Right ventricle myocardium superior (tissue), 1 donor: ENCODE data around the gene DMTF1. TPM values are rescaled to one million over a fixed set of nuclear protein-coding genes. Genes with fewer than 3 reads are reported as not detected.
"Not testable (repeated sequence)": the region's sequence is repeated elsewhere in the genome, so short reads cannot be mapped to it uniquely, and the experiment has no call there.

Experiments used
- ATAC-seq: fragments of 200-7000 bp; cut with Tn5 transposase; one replicate; pipeline ENCODE4 v1.9.1; 2020; ENCODE audit warnings: mild to moderate bottlenecking; ENCODE audit not compliant: poor library complexity
- DNase-seq: peaks from one replicate; pipeline ENCODE4 v3.0.0-alpha.2; 2020
- intact Hi-C: fragments of 100-400 bp; cut with DNase I; formaldehyde crosslinking; loops from one replicate; pipeline ENCODE4 v1.11.2; 2022
- total RNA-seq: library from RNA; stranded (reverse); fragmentation: NEBNext Ultra II Directional; extraction: Animal tissue kit (Norgen Biotek cat#: 25700); gene quantifications from one replicate; pipeline ENCODE4 v1.2.1, GENCODE V29; 2021
- donor health status: DM: no; HTN: yes; CAD: no; lungs with severe emphysema.

DMTF1 gene
- total RNA-seq, 1 donor from 2014 or later = 26.8 TPM

GRCh38 chr7:87216701-87217508 lies 64.7 kb downstream of the DMTF1 start:
- ATAC-seq (no peak), DNase-seq (no peak)
- intact Hi-C loops = loop anchor here (5.0 kb wide), 1 partner anchor 65 kb away; the partner anchor contains the start of gene DMTF1

GRCh38 chr7:87217983-87218653 lies 65.9 kb downstream of the DMTF1 start:
- ATAC-seq (no peak), DNase-seq (no peak)
- intact Hi-C loops = loop anchor here (5.0 kb wide), 1 partner anchor 66 kb away; the partner anchor contains the start of gene DMTF1

GRCh38 chr7:87218796-87219544 lies 66.7 kb downstream of the DMTF1 start:
- ATAC-seq = peak; percentile 69
- peak; percentile 82 for DNase-seq
- intact Hi-C loops = loop anchor here (5.0 kb wide), 1 partner anchor 67 kb away; the partner anchor contains the start of gene DMTF1

DNA sequence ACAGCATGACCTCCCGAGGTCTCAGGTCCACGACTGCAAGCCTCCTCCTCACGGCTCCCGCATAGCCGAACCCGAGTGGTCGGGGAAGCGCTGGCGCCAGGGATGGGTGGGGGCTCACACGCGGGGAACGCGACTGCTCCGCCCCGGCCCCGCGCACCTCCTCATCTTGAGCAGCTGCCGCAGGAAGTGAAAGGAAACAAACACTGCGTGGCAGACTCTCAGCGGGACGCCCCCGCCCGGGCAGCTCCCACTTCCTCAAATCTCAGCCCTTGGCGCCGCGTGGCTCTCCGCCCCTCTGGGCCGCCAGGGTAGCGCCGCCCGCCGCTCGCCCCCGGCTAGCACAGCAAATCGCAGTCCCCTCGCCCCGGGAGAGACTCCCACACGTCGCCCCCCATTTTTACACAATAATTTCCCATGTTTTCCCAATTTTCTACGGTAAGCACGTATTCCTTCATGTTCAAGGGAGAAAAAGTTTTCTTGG lies 67.3 kb downstream of the DMTF1 start, which contains the start of gene TMEM243:
TSS of gene TMEM243 (minus strand) at position 188 of the 481 bp plus-strand sequence. CDS start 229 bp downstream, outside the sequence.
- intact Hi-C loops = loop anchor here (5.0 kb wide), 1 partner anchor 67 kb away; the partner anchor contains the start of gene DMTF1
- ATAC-seq (peak; percentile 93), DNase-seq (peak; percentile 91)

- intact Hi-C loops = no loop called here
- peak; percentile 89 for DNase-seq
- peak; percentile 88 for ATAC-seq
Measured at GRCh38 chr7:87220026-87220733, 67.9 kb downstream of the DMTF1 start.

DNA sequence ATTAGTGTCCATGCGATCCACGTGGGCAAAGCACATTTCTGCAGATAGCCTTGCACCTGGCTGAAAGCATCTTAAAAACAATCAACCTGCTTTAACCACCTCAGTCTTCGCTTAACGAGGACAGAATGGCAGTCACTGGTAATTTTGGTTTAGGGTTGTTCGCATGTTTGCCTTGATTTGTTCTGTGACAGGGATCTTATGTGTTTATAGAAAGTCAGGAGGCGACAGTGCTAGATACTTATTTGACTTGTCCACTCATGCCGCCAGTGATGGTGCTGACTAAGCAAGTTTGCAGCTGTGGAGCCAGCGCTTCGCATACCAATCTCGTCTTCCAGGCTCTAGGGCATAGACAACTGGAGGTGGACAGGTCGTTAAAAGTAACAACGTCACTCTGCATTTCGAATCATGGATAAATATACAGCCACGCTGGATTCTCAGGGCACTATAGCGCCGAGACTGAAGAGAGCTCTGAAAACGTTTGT lies 68.5 kb downstream of the DMTF1 start:
- no peak for ATAC-seq
- intact Hi-C loops = no loop called here

DNA sequence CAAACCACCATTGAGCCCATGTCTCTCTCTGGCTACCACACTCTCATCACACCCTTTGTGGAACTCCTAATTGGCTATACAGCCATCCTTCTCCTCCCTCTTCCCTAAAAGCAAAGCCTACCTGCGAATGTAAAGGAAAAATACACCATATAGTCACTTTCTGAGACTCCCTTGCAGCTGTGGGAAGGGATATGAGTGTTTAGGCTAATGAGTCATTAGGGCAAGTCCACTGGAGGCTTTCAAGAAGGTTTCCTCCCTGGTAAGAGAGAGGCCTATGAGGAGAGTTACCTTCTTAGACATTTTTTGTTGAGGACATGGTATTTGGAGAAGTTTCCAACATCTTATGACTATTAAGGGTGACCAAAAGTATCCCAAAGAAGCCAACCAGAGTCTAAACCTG lies 71.4 kb downstream of the DMTF1 start:
- no peak for ATAC-seq
- DNase-seq = no peak
- intact Hi-C loops = no loop called here

More for the DNA sequence above, 68.5 kb downstream of the DMTF1 start:
- no peak for DNase-seq

GRCh38 chr7:87225696-87226095 lies 73.4 kb downstream of the DMTF1 start:
- intact Hi-C loops = no loop called here
- DNase-seq = no peak

GRCh38 chr7:87226495-87226894 lies 74.2 kb downstream of the DMTF1 start:
- DNase-seq (no peak), ATAC-seq (no peak)
- intact Hi-C loops = no loop called here

More at GRCh38 chr7:87225696-87226095, 73.4 kb downstream of the DMTF1 start:
- no peak for ATAC-seq

- intact Hi-C loops = loop anchor here (5.0 kb wide), 1 partner anchor 289 kb away; no protein-coding TSS in a partner anchor
- ATAC-seq = peak; percentile 82
- peak; percentile 64 for DNase-seq
Measured at GRCh38 chr7:87231258-87231657, 79.0 kb downstream of the DMTF1 start.

DNA sequence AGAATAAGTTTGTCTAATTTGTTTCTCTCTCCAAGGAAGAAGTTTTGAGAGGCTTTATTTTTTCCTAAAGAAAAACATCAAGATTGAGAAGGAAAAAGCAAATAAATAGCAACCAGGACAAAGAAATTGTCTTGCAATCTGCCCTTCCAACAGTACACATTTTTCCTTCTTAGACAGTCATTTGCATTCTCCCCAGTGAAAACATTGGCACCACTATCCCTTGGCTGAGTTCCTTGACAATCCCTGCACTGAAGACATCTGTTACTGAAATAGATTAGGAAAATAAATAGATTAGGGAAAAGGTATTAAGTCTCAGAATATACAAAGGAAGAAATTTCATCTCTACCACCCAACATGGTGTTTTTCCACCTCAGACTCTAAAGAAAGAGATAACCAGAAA lies 79.5 kb downstream of the DMTF1 start:
- ATAC-seq (peak; percentile 38), DNase-seq (no peak)
- intact Hi-C loops = loop anchor here (5.0 kb wide), 1 partner anchor 289 kb away; no protein-coding TSS in a partner anchor

- DNase-seq = no peak
- intact Hi-C loops = loop anchor here (5.0 kb wide), 1 partner anchor 293 kb away; no protein-coding TSS in a partner anchor
- ATAC-seq = no peak
Measured at GRCh38 chr7:87234949-87235348, 82.7 kb downstream of the DMTF1 start.

DNA sequence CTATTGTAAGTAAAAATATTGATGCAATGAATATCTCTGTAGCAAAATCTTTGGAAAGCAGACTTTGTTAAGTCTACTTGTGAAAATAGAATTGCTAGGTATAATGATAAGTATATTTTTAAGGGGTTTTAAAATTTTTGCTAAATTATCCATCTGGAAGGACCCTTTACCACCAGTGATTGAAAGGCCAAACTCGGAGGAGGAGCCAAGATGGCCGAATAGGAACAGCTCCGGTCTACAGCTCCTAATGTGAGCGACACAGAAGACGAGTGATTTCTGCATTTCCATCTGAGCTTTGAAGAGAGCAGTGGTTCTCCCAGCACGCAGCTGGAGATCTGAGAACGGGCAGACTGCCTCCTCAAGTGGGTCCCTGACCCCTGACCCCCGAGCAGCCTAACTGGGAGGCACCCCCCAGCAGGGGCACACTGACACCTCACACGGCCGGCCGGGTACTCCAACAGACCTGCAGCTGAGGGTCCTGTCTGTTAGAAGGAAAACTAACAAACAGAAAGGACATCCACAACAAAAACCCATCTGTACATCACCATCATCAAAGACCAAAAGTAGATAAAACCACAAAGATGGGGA lies 86.3 kb downstream of the DMTF1 start:
- ATAC-seq, DNase-seq, intact Hi-C loops: not testable (repeated sequence)

GRCh38 chr7:87245671-87246070 lies 93.4 kb downstream of the DMTF1 start:
- intact Hi-C loops, ATAC-seq, DNase-seq: not testable (repeated sequence)
